ENCODE results near the gene HSPE1. TPM values are rescaled to one million over a fixed set of nuclear protein-coding genes. Genes with fewer than 3 reads are reported as not detected.
A peak's percentile ranks its signal among the peaks of the same experiment; 100 is the strongest.
"Not testable (repeated sequence)": the region's sequence is repeated elsewhere in the genome, so short reads cannot be mapped to it uniquely, and the experiment has no call there.

HSPE1 gene
- total RNA-seq, result 10 to 100 TPM; 61.3 to 74.6 TPM
- 12.4 to 19.1 reads per million in 2 donors for total RNA-seq

DNA sequence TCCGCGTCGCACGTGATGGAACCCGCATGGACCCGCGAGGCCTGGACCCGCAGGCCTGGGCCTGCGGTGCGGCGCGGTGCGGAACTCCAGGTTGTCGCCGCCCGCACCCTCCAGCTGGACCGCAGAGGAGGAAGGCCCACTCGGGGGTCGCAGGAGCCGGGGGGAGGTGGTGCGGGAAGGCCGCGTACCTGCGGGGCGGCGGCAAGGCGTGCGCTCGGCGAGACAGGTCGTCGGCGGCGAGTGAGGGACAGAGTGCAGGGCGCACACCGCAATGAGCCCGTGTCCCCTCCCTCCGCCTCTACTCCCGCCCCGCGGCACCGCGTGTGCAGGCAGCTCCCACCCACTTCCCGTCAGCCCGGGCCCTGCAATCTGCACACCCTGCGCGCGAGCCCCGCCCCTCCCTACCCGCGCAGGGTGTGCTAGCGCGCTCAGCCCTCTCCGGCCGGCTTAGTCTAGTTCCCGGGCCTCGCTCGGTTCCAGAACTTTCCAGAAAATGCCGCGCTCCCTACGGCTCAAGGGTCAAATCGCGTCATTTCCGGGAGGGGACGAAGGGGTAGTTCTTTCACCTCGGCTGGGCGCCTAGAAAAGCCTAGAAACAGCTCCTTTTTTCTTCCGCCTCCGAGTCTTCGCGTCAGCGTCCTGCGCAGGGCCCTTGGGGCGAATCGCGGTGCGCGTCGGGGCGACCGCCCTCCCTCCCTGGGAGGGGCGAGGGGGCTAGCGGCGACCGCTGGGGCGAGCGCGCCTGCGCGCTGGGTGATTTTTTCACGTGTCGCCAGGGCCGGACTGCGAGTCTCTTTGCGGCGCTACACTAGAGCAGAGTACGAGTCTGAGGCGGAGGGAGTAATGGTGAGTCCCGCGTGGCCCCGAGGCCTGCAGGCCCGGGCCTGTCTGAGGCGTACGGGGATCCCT lies at the start of gene HSPE1, which contains the start of gene HSPD1:
Gene HSPE1 (plus strand): TSS at position 786 of the 909 bp plus-strand sequence. CDS start 58 bp downstream, at position 844.
Gene HSPD1 (minus strand): TSS at position 247 of the 909 bp plus-strand sequence. CDS start 992 bp downstream, outside the sequence.
- peaks cover 9% of the 10 kb centered on the region for H3K36me3 Mint-ChIP-seq (ENCODE audit: low read depth)
- H3K27ac Mint-ChIP-seq, result peak within 1 kb of the TSS; percentile 95
- H3K9me3 ChIP-seq (ENCODE audit: control insufficient read depth, low read length, poor library complexity, severe bottlenecking), result no peaks in the 10 kb centered on the region
- H3K4me1 Mint-ChIP-seq, result peaks cover 34% of the 10 kb centered on the region
- DNase-seq, result peak; percentile 91 to 97 (median 97)
- ATAC-seq, result peak; percentile 86
- H3K27me3 Mint-ChIP-seq, result no peaks in the 10 kb centered on the region
- peak within 1 kb of the TSS; percentile 96 for H3K4me3 Mint-ChIP-seq

DNA sequence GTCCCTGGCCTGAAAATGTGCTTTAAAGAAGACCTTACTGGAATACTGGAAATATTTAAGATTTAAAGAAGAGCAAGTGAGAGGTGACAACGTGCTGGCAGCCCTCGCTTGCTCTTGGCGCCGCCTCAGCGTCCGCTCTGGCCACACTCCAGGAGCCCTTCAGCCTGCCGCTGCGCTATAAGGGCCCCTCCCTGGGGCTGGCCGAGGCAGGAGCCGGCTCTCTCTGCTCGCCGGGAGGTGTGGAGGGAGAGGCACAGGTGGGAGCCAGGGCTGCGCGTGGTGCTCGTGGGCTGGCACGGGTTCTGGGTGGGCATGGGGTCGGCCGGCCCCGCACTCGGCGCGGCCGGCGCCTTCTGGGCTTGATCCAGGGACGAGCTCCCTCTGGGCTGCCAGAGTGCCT lies 49.7 kb upstream of the HSPE1 start:
- ATAC-seq (no peak), DNase-seq (no peak)
- Mint-ChIP-seq H3K4me3 (no peak overlapping the region), H3K27me3 (no peaks in the 10 kb centered on the region), H3K27ac (no peak overlapping the region), H3K4me1 (peaks cover 22% of the 10 kb centered on the region), H3K36me3 (ENCODE audit: low read depth) (peaks cover 8% of the 10 kb centered on the region)
- no peaks in the 10 kb centered on the region for H3K9me3 ChIP-seq (ENCODE audit: control insufficient read depth, low read length, poor library complexity, severe bottlenecking)

DNA sequence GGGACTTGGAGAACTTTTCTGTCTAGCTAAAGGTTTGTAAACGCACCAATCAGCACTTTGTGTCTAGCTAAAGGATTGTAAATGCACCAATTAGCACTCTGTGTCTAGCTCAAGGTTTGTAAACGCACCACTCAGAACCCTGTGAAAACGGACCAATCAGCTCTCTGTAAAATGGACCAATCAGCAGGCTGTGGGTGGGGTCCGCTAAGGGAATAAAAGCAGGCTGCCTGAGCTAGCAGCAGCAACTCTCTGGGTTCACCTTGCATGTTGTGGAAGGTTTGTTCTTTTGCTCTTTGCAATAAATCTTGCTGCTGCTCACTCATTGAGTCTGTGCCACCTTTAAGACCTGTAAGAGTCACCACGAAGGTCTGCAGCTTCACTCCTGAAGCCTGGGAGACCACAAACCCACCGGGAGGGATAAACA lies 49.2 kb upstream of the HSPE1 start:
- not testable (repeated sequence) for H3K4me3 Mint-ChIP-seq

DNA sequence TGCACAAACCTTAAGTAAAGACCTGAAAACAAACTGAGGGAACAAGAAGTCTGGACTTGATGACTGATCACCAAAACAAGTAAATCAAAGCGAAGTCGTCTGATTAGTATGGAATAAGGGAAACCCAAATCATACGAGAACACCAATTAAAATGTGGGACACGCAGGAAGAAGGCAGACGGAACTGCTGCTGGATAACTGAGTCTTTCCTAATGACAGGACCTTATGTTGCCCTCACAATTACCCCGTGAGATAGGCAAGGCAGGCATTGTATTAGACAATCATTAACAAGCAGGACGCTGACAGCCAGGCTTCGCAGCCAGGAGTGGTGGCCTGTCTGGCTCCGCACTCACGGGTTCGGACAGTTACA lies 47.4 kb upstream of the HSPE1 start:
- H3K36me3 Mint-ChIP-seq (ENCODE audit: low read depth), result peaks cover 8% of the 10 kb centered on the region
- DNase-seq (no peak), ATAC-seq (no peak)
- peaks cover 27% of the 10 kb centered on the region for H3K4me1 Mint-ChIP-seq
- no peaks in the 10 kb centered on the region for H3K9me3 ChIP-seq (ENCODE audit: control insufficient read depth, low read length, poor library complexity, severe bottlenecking)
- H3K27me3 Mint-ChIP-seq, result no peaks in the 10 kb centered on the region
- H3K27ac Mint-ChIP-seq, result peak overlapping the region; percentile 100
- H3K4me3 Mint-ChIP-seq, result peak overlapping the region; percentile 98

More for the DNA sequence above, 49.2 kb upstream of the HSPE1 start:
- H3K27ac Mint-ChIP-seq; DNase-seq; H3K27me3 Mint-ChIP-seq; H3K36me3 Mint-ChIP-seq (ENCODE audit: low read depth); H3K9me3 ChIP-seq (ENCODE audit: control insufficient read depth, low read length, poor library complexity, severe bottlenecking); ATAC-seq: not testable (repeated sequence)
- peaks cover 22% of the 10 kb centered on the region for H3K4me1 Mint-ChIP-seq

DNA sequence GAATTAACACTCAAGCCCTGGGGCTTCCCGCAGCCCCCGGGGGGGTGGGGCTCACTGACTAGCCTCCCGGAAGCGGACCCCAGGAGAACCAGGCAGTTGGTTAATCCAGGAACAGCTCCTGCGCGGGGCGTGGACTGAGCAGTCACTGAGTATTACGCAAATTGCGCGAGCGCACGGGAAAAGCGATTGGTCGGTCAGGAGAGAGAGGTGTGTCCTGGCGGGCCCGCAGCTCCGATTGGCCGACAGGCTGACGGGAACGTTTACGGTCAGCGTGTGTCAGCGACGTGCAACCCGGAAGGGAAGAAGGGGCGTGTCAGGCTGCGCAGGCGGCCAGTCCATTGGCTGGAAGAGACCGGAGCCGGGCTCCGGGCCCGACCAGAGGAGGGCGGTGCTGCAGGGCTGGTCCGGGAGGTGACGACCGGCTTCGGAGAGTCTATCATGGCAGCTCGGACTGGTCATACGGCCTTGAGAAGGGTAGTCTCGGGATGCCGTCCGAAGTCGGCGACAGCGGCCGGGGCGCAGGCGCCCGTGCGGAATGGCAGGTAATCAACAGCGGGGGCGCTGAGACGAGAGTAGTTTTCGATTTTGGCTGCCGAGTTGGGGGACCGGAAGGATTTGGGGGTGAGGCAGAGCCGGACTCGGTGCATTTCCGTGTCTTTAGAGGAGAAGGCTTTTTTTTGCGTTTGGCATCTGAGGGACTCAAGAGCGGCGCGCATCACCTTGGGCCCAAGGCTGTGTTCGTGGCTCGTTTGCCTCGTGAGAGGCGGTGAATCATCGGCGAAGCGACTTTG lies 46.9 kb upstream of the HSPE1 start, which contains the start of gene COQ10B:
Gene COQ10B (plus strand): TSS at position 430 of the 791 bp plus-strand sequence. CDS start 9 bp downstream, at position 439.
- peak within 1 kb of the TSS; percentile 100 for H3K27ac Mint-ChIP-seq
- H3K4me3 Mint-ChIP-seq, result peak within 1 kb of the TSS; percentile 98
- DNase-seq (peak; percentile 95 to 98 (median 95)), ATAC-seq (peak; percentile 89)
- peaks cover 31% of the 10 kb centered on the region for H3K4me1 Mint-ChIP-seq
- H3K36me3 Mint-ChIP-seq (ENCODE audit: low read depth), result peaks cover 8% of the 10 kb centered on the region
- no peaks in the 10 kb centered on the region for H3K27me3 Mint-ChIP-seq
- H3K9me3 ChIP-seq (ENCODE audit: control insufficient read depth, low read length, poor library complexity, severe bottlenecking), result no peaks in the 10 kb centered on the region

DNA sequence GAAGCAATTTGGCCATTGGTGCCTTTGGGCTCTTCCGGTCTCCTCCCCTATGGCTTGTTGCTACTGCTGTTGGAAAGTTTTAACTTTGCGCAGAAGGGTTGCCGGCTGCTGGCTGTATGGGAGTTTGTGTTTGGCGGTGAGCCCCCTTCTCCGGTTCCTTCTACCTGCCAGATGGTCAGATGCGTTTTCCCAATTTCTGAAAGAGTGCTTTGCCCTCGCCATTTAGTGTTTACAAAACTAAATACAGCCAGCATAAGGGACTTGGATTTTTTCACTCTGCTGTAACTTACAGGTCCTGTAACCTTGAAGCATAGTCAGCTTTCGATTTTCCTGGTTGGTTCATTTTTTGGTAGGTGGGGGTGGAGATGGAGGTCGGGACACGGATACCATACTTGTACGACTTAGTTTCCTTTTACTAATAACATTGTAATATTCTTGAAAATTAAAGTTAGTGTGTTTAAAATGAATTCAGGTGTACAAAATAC lies 46.2 kb upstream of the HSPE1 start:
- H3K4me3 Mint-ChIP-seq, result peak overlapping the region; percentile 98
- DNase-seq (no peak), ATAC-seq (no peak)
- no peaks in the 10 kb centered on the region for H3K9me3 ChIP-seq (ENCODE audit: control insufficient read depth, low read length, poor library complexity, severe bottlenecking)
- H3K4me1 Mint-ChIP-seq, result peaks cover 32% of the 10 kb centered on the region
- no peaks in the 10 kb centered on the region for H3K27me3 Mint-ChIP-seq
- H3K27ac Mint-ChIP-seq, result peak overlapping the region; percentile 100
- peaks cover 8% of the 10 kb centered on the region for H3K36me3 Mint-ChIP-seq (ENCODE audit: low read depth)

DNA sequence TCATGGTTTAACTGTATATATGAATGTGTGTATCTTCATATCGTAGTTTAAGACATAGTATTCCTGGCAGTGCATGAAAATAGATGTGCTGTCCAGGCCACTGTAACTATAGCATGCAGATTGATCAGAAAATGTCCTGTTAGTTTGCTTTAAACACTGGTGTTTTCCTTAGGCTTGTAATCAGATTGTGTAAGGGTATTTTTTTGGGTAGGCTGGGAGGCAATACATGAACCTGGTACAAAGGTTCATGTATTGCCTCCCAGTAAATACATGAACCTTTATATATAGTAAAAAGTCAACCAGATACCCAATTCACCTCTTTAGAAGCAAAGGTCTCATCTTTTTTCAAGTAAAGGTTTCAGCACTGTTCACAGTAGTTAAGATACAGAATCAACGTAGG lies 45.3 kb upstream of the HSPE1 start:
- no peaks in the 10 kb centered on the region for H3K9me3 ChIP-seq (ENCODE audit: control insufficient read depth, low read length, poor library complexity, severe bottlenecking)

DNA sequence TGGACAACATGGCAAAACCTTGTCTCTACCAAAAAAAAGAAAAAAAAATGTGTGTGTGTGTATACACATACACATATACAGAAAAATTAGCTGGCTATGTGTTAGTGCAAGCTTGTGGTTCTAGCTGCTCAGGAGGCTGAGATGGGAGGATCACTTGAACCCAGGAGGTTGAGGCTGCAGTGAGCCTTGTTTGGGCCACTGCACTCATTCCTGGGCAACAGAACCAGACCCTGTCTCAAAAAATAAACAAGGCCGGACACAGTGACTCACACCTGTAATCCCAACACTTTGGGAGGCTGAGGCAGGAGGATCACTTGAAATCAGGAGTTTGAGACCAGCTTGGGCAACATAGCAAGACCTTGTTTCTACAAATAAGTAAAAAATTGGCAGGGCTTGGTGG lies 44.8 kb upstream of the HSPE1 start:
- H3K27me3 Mint-ChIP-seq, result no peaks in the 10 kb centered on the region
- peaks cover 32% of the 10 kb centered on the region for H3K4me1 Mint-ChIP-seq
- DNase-seq (no peak), ATAC-seq (no peak)
- no peaks in the 10 kb centered on the region for H3K9me3 ChIP-seq (ENCODE audit: control insufficient read depth, low read length, poor library complexity, severe bottlenecking)
- peak overlapping the region; percentile 56 for H3K27ac Mint-ChIP-seq
- H3K36me3 Mint-ChIP-seq (ENCODE audit: low read depth), result peaks cover 8% of the 10 kb centered on the region
- H3K4me3 Mint-ChIP-seq, result peak overlapping the region; percentile 59

More for the DNA sequence above, 45.3 kb upstream of the HSPE1 start:
- DNase-seq (no peak), ATAC-seq (no peak)
- H3K4me1 Mint-ChIP-seq, result peaks cover 32% of the 10 kb centered on the region
- no peaks in the 10 kb centered on the region for H3K27me3 Mint-ChIP-seq
- H3K27ac Mint-ChIP-seq, result peak overlapping the region; percentile 100
- H3K36me3 Mint-ChIP-seq (ENCODE audit: low read depth), result peaks cover 8% of the 10 kb centered on the region
- H3K4me3 Mint-ChIP-seq, result no peak overlapping the region

DNA sequence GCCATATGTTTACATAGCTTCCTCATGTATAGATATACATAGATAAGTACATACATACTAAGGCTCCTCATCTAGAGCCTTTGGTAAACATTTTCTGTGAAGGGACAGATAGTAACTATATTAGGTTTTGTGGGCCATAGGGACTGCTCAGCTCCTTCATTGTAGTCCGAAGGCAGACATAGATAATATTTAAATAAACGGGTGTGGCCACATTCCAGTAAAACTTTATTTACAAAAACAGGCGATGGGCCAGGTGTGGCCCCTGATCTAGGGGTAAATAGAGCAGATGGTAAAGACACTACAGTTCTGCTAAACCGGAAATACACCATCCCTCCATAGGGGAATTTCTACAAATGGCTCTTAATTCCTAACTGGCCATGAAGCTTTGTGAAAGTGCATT lies 39.5 kb upstream of the HSPE1 start:
- Mint-ChIP-seq H3K27me3 (no peaks in the 10 kb centered on the region), H3K36me3 (ENCODE audit: low read depth) (no peaks in the 10 kb centered on the region), H3K27ac (peak overlapping the region; percentile 8), H3K4me1 (peaks cover 10% of the 10 kb centered on the region), H3K4me3 (no peak overlapping the region)
- DNase-seq (no peak), ATAC-seq (no peak)
- no peaks in the 10 kb centered on the region for H3K9me3 ChIP-seq (ENCODE audit: control insufficient read depth, low read length, poor library complexity, severe bottlenecking)

DNA sequence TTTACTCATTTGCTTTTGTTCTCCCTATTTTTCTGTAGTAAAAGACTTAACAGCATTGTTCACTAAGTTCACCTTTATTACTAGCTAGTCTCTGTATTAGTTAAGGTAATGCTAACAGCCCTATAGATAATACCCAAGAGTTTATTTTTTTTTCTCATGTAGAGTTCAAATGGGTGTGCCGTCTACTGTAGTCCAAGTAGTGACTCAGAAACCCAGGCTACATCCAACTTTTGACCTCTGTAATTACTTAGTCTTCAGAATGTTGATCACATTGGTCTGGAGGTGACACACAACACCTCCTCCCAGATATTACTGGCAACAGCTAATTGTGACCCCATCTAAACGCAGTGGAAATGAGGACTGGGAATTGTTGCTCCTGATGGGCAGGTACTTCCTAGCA lies 39.1 kb upstream of the HSPE1 start:
- H3K9me3 ChIP-seq (ENCODE audit: control insufficient read depth, low read length, poor library complexity, severe bottlenecking), result no peaks in the 10 kb centered on the region
- Mint-ChIP-seq H3K36me3 (ENCODE audit: low read depth) (peaks cover under 1% of the 10 kb centered on the region), H3K4me1 (peaks cover 12% of the 10 kb centered on the region), H3K27me3 (no peaks in the 10 kb centered on the region), H3K27ac (peak overlapping the region; percentile 8), H3K4me3 (no peak overlapping the region)
- ATAC-seq, result no peak
- no peak for DNase-seq

DNA sequence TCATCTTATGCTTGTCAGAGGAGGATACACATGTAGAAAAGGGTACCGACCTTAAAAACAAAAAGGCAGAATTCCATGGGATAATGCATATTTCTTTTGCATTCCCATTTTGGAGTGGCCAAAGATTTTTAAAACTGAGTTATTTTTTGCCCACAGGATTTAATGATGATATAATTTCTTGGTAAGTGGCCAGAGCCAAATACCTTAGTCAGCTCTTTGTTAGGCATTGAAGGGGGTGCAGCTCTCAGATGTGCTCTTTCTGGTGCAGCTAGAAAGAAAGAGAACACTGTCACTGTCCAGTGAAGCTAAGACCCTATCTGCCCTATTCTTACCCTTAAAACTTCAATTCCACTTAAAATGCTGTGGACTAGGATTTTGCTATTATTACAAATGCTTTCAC lies 36.0 kb upstream of the HSPE1 start:
- DNase-seq, result no peak
- H3K36me3 Mint-ChIP-seq (ENCODE audit: low read depth), result peaks cover 4% of the 10 kb centered on the region
- no peaks in the 10 kb centered on the region for H3K27me3 Mint-ChIP-seq
- peaks cover 4% of the 10 kb centered on the region for H3K4me1 Mint-ChIP-seq
- H3K27ac Mint-ChIP-seq, result no peak overlapping the region
- ATAC-seq, result no peak
- no peak overlapping the region for H3K4me3 Mint-ChIP-seq
- H3K9me3 ChIP-seq (ENCODE audit: control insufficient read depth, low read length, poor library complexity, severe bottlenecking), result no peaks in the 10 kb centered on the region

DNA sequence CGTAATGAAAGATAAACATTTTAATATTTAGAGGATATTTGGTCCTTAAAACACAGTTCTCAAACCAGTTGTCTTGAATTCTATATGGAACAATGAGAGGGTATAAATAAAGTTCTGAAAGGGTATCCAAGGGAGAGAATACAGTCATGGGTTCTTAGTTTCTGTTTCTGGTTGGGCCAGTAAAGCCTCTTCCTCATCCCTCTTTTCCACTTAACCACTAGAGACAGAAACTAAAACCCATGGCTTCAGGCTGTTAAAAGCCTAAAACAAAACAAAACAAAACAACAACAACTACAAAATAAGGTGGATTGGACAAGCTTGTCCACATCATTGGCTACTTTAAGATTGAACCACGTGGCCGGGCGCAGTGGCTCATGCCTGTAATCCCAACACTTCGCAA lies 28.0 kb upstream of the HSPE1 start:
- H3K27ac Mint-ChIP-seq, result peak overlapping the region; percentile 32
- H3K36me3 Mint-ChIP-seq (ENCODE audit: low read depth), result peaks cover 3% of the 10 kb centered on the region

DNA sequence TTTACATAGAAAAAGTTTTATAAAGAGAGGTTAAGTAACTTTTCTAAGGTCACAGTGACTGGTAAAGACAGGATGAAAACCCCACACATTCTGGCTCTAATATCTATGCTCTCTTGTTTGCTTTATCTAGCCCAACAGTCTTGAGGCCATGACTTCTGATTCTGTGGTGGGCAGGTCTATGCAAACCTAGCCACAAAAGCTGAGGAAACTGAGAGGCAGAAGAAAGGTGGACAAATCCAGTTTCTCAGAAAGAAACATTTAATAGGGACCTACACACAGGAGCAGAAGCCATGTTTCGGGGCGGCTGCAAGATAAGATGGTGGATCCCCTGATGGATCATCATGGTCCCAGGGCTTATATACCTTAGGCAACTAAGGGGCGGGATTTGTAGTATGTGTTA lies 22.4 kb upstream of the HSPE1 start:
- H3K9me3 ChIP-seq (ENCODE audit: control insufficient read depth, low read length, poor library complexity, severe bottlenecking), result no peaks in the 10 kb centered on the region
- DNase-seq, result no peak
- peaks cover 5% of the 10 kb centered on the region for H3K4me1 Mint-ChIP-seq
- ATAC-seq, result no peak
- no peaks in the 10 kb centered on the region for H3K27me3 Mint-ChIP-seq
- H3K27ac Mint-ChIP-seq, result peak overlapping the region; percentile 67
- H3K4me3 Mint-ChIP-seq, result no peak overlapping the region
- H3K36me3 Mint-ChIP-seq (ENCODE audit: low read depth), result peaks cover 4% of the 10 kb centered on the region

More for the DNA sequence above, 28.0 kb upstream of the HSPE1 start:
- ATAC-seq (no peak), DNase-seq (no peak)
- Mint-ChIP-seq H3K27me3 (no peaks in the 10 kb centered on the region), H3K4me3 (no peak overlapping the region), H3K4me1 (peaks cover 2% of the 10 kb centered on the region)
- no peaks in the 10 kb centered on the region for H3K9me3 ChIP-seq (ENCODE audit: control insufficient read depth, low read length, poor library complexity, severe bottlenecking)

Data from T-helper 17 cell (primary cell).